ENCODE measurements around the gene FRMPD3. TPM values are rescaled to one million over a fixed set of nuclear protein-coding genes. Genes with fewer than 3 reads are reported as not detected.

Gene FRMPD3
- polyA plus RNA-seq (2013), result 0.04 and 0.07 TPM in 2 replicates

DNA sequence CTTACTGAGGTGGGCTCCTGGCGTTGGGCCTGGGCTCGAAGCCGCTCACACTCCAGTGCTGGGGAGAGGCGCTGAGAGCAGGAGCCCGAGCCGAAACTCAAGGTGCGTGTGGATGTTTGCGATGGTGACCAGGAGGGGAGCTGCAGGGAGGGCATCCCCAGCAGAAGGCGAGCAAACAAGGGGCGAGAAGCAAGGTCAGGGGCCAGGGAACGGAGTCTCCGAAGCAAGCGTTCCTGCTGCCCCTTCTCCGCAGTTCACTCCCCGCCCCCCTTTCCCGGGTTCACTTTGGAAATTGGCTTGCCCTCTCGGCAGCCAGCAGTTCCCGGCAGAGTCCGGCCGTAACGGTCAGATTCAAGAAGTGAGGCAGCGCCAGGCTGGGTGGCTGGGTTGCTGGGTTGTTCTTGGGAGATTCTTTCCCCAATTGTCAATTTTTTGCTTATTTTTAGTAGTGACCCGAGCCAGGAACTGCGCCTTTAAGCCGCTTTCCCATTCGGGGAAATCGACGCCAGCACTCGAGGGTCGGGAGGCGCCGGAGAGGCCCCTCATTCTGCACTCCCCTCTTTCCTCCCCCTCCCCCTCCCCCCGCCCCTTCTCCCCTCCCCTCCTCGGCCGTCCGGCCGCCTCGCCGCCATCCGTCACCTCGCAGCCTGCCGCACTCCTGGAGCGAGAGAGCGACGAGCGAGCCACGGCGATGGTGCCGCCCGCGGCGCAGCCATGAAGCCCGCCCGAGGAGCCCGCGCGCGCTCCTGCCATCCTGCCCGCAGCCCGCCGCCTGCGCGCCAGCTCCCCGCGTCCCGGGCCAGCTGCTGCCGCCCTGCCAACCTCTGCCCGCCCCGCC lies at the start of gene FRMPD3:
TSS of gene FRMPD3 (plus strand) at position 655 of the 838 bp plus-strand sequence. CDS start 76,937 bp downstream, outside the sequence.
- peak within 1 kb of the TSS; percentile 87 for H3K4me2 ChIP-seq (ENCODE audit: low read length)
- H3K27ac ChIP-seq (ENCODE audit: low read depth, low read length), result no peak within 1 kb of the TSS
- H3K23ac ChIP-seq (ENCODE audit: low read length), result no peak within 1 kb of the TSS
- peaks cover 26% of the 10 kb centered on the region for H3K27me3 ChIP-seq (ENCODE audit: insufficient read depth, low read length)
- no peak within 1 kb of the TSS for H2AFZ ChIP-seq (ENCODE audit: insufficient read depth, low read length, poor library complexity)
- H4K12ac ChIP-seq (ENCODE audit: low read depth, low read length), result no peak within 1 kb of the TSS
- H3K14ac ChIP-seq (ENCODE audit: low read length), result no peak within 1 kb of the TSS
- H3K4me1 ChIP-seq (ENCODE audit: control insufficient read depth in 1 of 2, insufficient read depth in 2 of 2, low read length in 2 of 2), result peaks cover 0 to 4% of the 10 kb centered on the region in 2 experiments
- no peaks in the 10 kb centered on the region for H3K79me2 ChIP-seq (ENCODE audit: control insufficient read depth, insufficient read depth, low read length, poor library complexity)
- H4K8ac ChIP-seq (ENCODE audit: low read depth, low read length), result no peak within 1 kb of the TSS
- WGBS (ENCODE audit: extremely low coverage, insufficient coverage, insufficient read length), result no CpG with 5 or more reads among the region's 69 CpGs
- no peak within 1 kb of the TSS for H2BK120ac ChIP-seq (ENCODE audit: insufficient read depth, low read length, poor library complexity)
- no peaks in the 10 kb centered on the region for H3K9me3 ChIP-seq (ENCODE audit: insufficient read depth, low read depth, low read length)
- no peak within 1 kb of the TSS for H2BK12ac ChIP-seq (ENCODE audit: low read length)
- H3K4me3 ChIP-seq (ENCODE audit: low read depth, low read length), result peak within 1 kb of the TSS; percentile 61
- H2BK5ac ChIP-seq (ENCODE audit: low read depth, low read length, poor library complexity), result no peak within 1 kb of the TSS
- DNase-seq, result peak in 1 of 2 donors; percentile 1
- no peak within 1 kb of the TSS for H3K4ac ChIP-seq (ENCODE audit: low read depth, low read length)
- H3K9ac ChIP-seq (ENCODE audit: low read length), result no peak within 1 kb of the TSS
- H3K36me3 ChIP-seq (ENCODE audit: control insufficient read depth in 1 of 2, insufficient read depth in 2 of 2, low read length in 2 of 2), result no peaks in the 10 kb centered on the region
- no peak within 1 kb of the TSS for H4K91ac ChIP-seq (ENCODE audit: low read depth, low read length)
- no peak within 1 kb of the TSS for H2AK5ac ChIP-seq (ENCODE audit: low read length)
- H3K18ac ChIP-seq (ENCODE audit: low read length), result no peak within 1 kb of the TSS
- H3K79me1 ChIP-seq (ENCODE audit: low read length), result no peaks in the 10 kb centered on the region

DNA sequence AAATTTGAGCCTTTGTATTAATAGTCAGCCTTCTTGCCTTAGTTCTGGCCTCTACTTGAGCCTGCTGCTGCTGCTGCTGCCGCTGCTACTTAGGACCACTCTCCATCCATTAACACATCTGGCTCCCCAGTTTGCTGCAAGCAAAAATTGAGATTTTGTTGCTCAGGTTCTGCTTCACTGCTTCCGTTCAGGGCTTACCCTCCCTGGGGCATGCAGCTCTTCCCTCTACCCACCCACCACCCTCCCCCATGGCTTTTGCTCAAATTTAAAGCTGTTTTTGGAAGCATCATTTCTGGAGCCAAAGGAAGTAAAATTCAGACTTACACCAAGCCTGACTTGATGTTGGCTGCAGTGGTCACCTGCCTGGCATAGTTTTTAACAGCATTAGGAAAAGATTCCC lies 28.9 kb upstream of the FRMPD3 start:
- no peak overlapping the region for H4K12ac ChIP-seq (ENCODE audit: low read depth, low read length)
- no peaks in the 10 kb centered on the region for H3K79me2 ChIP-seq (ENCODE audit: control insufficient read depth, insufficient read depth, low read length, poor library complexity)
- H2BK5ac ChIP-seq (ENCODE audit: low read depth, low read length, poor library complexity), result no peak overlapping the region
- no peak overlapping the region for H3K4me2 ChIP-seq (ENCODE audit: low read length)
- H4K91ac ChIP-seq (ENCODE audit: low read depth, low read length), result no peak overlapping the region
- no peak for DNase-seq
- H3K9ac ChIP-seq (ENCODE audit: low read length), result no peak overlapping the region
- H3K27ac ChIP-seq (ENCODE audit: low read depth, low read length), result no peak overlapping the region
- H2BK12ac ChIP-seq (ENCODE audit: low read length), result no peak overlapping the region
- H3K4me3 ChIP-seq (ENCODE audit: low read depth, low read length), result no peak overlapping the region
- no peak overlapping the region for H2BK120ac ChIP-seq (ENCODE audit: insufficient read depth, low read length, poor library complexity)
- H3K14ac ChIP-seq (ENCODE audit: low read length), result no peak overlapping the region
- no peaks in the 10 kb centered on the region for H3K36me3 ChIP-seq (ENCODE audit: control insufficient read depth in 1 of 2, insufficient read depth in 2 of 2, low read length in 2 of 2)
- H2AK5ac ChIP-seq (ENCODE audit: low read length), result no peak overlapping the region
- no peak overlapping the region for H3K18ac ChIP-seq (ENCODE audit: low read length)
- H3K27me3 ChIP-seq (ENCODE audit: insufficient read depth, low read length), result no peaks in the 10 kb centered on the region
- H3K23ac ChIP-seq (ENCODE audit: low read length), result no peak overlapping the region
- H2AFZ ChIP-seq (ENCODE audit: insufficient read depth, low read length, poor library complexity), result no peak overlapping the region
- H3K9me3 ChIP-seq (ENCODE audit: insufficient read depth, low read depth, low read length), result no peaks in the 10 kb centered on the region
- H4K8ac ChIP-seq (ENCODE audit: low read depth, low read length), result no peak overlapping the region
- no peaks in the 10 kb centered on the region for H3K79me1 ChIP-seq (ENCODE audit: low read length)
- H3K4me1 ChIP-seq (ENCODE audit: control insufficient read depth in 1 of 2, insufficient read depth in 2 of 2, low read length in 2 of 2), result no peaks in the 10 kb centered on the region
- WGBS (ENCODE audit: extremely low coverage, insufficient coverage, insufficient read length), result no CpG with 5 or more reads among the region's 2 CpGs
- no peak overlapping the region for H3K4ac ChIP-seq (ENCODE audit: low read depth, low read length)

DNA sequence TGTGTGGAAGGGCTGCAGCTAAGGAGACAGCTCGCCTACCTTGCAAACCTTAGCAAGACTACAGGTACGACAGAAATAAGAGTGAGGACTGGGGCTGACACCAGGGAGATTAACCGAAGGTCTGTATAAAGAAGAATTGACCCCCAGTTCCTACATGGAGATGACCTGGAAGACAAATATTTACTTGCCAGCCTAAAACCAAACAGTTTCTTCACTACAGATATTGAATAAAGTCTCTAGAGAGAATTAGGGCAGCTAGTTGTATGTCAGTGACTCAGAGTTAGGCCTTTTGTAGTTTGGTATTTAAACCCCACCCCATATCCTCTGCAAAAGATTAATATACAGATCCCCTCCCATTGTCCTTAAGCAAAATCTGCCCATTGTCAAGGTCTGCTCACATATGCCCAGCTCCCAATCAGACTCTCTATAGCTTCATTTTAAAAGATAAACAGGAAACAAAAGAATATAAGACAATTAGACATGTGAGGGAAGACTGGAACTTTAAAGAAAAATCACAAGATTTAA lies 28.1 kb upstream of the FRMPD3 start:
- H4K12ac ChIP-seq (ENCODE audit: low read depth, low read length), result no peak overlapping the region
- H3K4me3 ChIP-seq (ENCODE audit: low read depth, low read length), result no peak overlapping the region
- H4K91ac ChIP-seq (ENCODE audit: low read depth, low read length), result no peak overlapping the region
- no peak overlapping the region for H3K14ac ChIP-seq (ENCODE audit: low read length)
- H3K9ac ChIP-seq (ENCODE audit: low read length), result no peak overlapping the region
- H2BK12ac ChIP-seq (ENCODE audit: low read length), result no peak overlapping the region
- H2BK120ac ChIP-seq (ENCODE audit: insufficient read depth, low read length, poor library complexity), result no peak overlapping the region
- no peaks in the 10 kb centered on the region for H3K36me3 ChIP-seq (ENCODE audit: control insufficient read depth in 1 of 2, insufficient read depth in 2 of 2, low read length in 2 of 2)
- no peaks in the 10 kb centered on the region for H3K4me1 ChIP-seq (ENCODE audit: control insufficient read depth in 1 of 2, insufficient read depth in 2 of 2, low read length in 2 of 2)
- H3K4ac ChIP-seq (ENCODE audit: low read depth, low read length), result no peak overlapping the region
- H3K9me3 ChIP-seq (ENCODE audit: insufficient read depth, low read depth, low read length), result no peaks in the 10 kb centered on the region
- no peak overlapping the region for H4K8ac ChIP-seq (ENCODE audit: low read depth, low read length)
- H3K4me2 ChIP-seq (ENCODE audit: low read length), result no peak overlapping the region
- H2AFZ ChIP-seq (ENCODE audit: insufficient read depth, low read length, poor library complexity), result no peak overlapping the region
- no peak overlapping the region for H2AK5ac ChIP-seq (ENCODE audit: low read length)
- no peaks in the 10 kb centered on the region for H3K27me3 ChIP-seq (ENCODE audit: insufficient read depth, low read length)
- H2BK5ac ChIP-seq (ENCODE audit: low read depth, low read length, poor library complexity), result no peak overlapping the region
- H3K27ac ChIP-seq (ENCODE audit: low read depth, low read length), result no peak overlapping the region
- H3K23ac ChIP-seq (ENCODE audit: low read length), result no peak overlapping the region
- H3K18ac ChIP-seq (ENCODE audit: low read length), result no peak overlapping the region
- no peaks in the 10 kb centered on the region for H3K79me2 ChIP-seq (ENCODE audit: control insufficient read depth, insufficient read depth, low read length, poor library complexity)
- WGBS (ENCODE audit: extremely low coverage, insufficient coverage, insufficient read length), result no CpG with 5 or more reads among the region's 3 CpGs
- H3K79me1 ChIP-seq (ENCODE audit: low read length), result no peaks in the 10 kb centered on the region
- no peak for DNase-seq

DNA sequence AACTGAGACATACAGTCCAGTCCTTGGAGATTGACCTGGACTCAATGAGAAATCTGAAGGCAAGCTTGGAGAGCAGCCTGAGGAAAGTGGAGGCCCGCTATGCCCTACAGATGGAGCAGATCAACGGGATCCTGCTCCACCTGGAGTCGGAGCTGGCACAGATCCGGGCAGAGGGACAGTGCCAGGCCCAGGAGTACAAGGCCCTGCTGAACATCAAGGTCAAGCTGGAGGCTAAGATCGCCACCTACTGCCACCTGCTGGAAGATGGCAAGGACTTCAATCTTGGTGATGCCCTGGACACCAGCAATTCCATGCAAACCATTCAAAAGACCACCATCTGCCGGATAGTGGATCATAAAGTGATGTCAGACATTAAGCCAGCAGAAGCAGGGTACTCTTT lies 20.4 kb upstream of the FRMPD3 start:
- WGBS (ENCODE audit: extremely low coverage, insufficient coverage, insufficient read length), result no CpG with 5 or more reads among the region's 6 CpGs
- H3K4me3 ChIP-seq (ENCODE audit: low read depth, low read length), result no peak overlapping the region

More for the DNA sequence above, 20.4 kb upstream of the FRMPD3 start:
- Histone ChIP-seq H3K4ac (ENCODE audit: low read depth, low read length) (no peak overlapping the region), H3K14ac (ENCODE audit: low read length) (no peak overlapping the region), H2BK12ac (ENCODE audit: low read length) (no peak overlapping the region), H3K23ac (ENCODE audit: low read length) (no peak overlapping the region), H2BK5ac (ENCODE audit: low read depth, low read length, poor library complexity) (no peak overlapping the region), H3K79me1 (ENCODE audit: low read length) (no peaks in the 10 kb centered on the region), H3K79me2 (ENCODE audit: control insufficient read depth, insufficient read depth, low read length, poor library complexity) (no peaks in the 10 kb centered on the region), H4K8ac (ENCODE audit: low read depth, low read length) (no peak overlapping the region), H2AK5ac (ENCODE audit: low read length) (no peak overlapping the region), H4K91ac (ENCODE audit: low read depth, low read length) (no peak overlapping the region), H3K18ac (ENCODE audit: low read length) (no peak overlapping the region), H4K12ac (ENCODE audit: low read depth, low read length) (no peak overlapping the region), H3K9me3 (ENCODE audit: insufficient read depth, low read depth, low read length) (no peaks in the 10 kb centered on the region), H3K27ac (ENCODE audit: low read depth, low read length) (no peak overlapping the region), H3K27me3 (ENCODE audit: insufficient read depth, low read length) (no peaks in the 10 kb centered on the region), H3K4me1 (ENCODE audit: control insufficient read depth in 1 of 2, insufficient read depth in 2 of 2, low read length in 2 of 2) (no peaks in the 10 kb centered on the region), H2AFZ (ENCODE audit: insufficient read depth, low read length, poor library complexity) (no peak overlapping the region), H2BK120ac (ENCODE audit: insufficient read depth, low read length, poor library complexity) (no peak overlapping the region), H3K4me2 (ENCODE audit: low read length) (no peak overlapping the region), H3K36me3 (ENCODE audit: control insufficient read depth in 1 of 2, insufficient read depth in 2 of 2, low read length in 2 of 2) (no peaks in the 10 kb centered on the region), H3K9ac (ENCODE audit: low read length) (no peak overlapping the region)
- peak; percentile 35 to 64 for DNase-seq
